HL-60/S4 treated with phorbol 12-myristate 13-acetate at 8.2 ng/mL for 4 days and 3 days (cell line): ENCODE results near the gene ARHGAP11B.
"Not testable (repeated sequence)": the region's sequence is repeated elsewhere in the genome, so short reads cannot be mapped to it uniquely, and the experiment has no call there.

Experiments
- in situ Hi-C: fragments of 300-500 bp; cut with MboI; formaldehyde crosslinking; loops from 2 replicates; pipeline ENCODE4 v1.15.0; 2022; ENCODE audit warnings: low sequenced_read_pairs

The ARHGAP11B gene

DNA sequence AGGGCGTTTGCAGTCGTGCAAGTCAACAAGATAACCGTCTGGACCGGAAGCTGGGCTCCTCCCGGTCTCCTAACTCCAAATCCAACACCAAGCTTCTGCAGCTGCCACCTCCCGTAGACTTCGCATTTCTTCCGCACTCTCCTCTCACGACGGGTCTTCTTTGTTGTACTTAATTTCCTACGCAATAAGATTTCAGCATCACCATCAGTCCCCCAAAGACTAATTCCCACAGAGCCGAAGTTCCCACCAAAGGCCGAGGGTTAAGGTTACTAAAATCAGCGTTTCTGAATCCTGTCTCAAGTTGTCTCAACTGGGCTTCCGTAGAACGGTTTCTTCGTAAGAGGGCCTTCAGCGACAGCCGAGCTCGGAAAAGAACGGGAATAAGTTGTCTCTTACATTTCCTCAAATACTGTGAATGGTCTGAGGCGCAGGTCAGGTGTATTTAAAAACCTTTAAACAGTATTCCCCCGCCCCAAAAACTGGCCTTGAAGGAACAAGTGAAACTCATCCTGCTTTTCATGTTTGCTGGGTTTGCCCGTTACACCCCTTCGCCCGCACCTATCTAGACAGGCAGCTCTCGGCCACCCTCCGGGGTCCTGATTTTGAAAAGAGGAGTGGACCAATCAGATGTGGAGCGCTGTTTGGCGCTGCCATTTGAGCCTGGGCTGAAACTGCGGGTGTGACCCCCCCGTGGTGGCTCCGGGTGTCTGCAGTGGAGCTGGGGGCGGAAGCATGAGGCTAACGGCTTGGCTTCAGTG is at the start of gene ARHGAP11B:
Gene ARHGAP11B (plus strand): TSS at position 693 of the 758 bp plus-strand sequence.
- in situ Hi-C loops = not testable (repeated sequence)

DNA sequence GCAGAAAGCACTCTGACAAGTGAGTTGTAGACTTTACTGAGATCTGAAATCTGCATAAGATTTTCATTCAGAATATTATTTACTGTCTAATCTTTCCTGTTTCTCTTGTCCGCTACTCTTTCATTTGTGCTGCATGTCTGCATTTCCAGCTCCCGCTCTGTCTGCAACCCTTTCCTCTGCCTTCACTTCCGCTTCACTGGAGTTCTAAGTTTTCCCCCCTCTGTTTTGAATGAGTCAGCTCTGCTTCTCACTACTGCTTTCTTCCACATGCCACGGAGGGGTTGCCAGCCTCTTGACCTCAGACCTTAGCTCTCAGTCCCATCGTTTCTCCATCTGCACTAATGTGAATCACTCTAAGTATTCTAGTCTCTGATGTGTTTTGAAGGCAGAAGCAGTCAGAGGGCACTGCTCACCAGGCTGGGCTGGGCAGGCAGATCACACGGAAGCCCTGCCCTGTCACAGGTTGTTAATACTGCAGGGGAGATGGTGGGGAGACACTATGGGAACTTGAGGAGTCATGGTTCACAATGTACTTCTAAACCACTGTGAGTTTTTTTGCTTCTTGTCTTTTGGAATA is 46.4 kb upstream of the ARHGAP11B start:
- in situ Hi-C loops = not testable (repeated sequence)

- in situ Hi-C loops = not testable (repeated sequence)
These were observed 45.2 kb upstream of the ARHGAP11B start for GRCh38 chr15:30580716-30581115.

DNA sequence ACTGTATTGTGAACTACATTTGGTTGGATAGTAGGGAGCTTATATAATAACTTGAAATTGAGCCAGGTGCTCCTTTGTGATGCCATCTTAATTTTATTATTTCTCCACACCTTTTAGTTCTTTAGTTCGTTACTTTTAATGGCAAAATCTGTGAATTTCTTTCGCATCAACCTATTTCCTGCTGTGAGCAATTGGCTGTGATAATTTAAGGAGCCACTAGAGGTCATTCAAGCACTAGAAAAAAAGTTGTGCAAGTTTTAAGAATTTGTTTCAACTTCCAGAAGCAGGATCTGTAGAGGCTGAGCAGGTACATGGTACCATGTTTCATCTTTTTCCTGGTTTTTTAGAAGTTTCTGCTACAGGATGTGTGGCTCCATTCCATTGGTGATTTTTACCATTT is 27.0 kb upstream of the ARHGAP11B start:
- in situ Hi-C loops = not testable (repeated sequence)

DNA sequence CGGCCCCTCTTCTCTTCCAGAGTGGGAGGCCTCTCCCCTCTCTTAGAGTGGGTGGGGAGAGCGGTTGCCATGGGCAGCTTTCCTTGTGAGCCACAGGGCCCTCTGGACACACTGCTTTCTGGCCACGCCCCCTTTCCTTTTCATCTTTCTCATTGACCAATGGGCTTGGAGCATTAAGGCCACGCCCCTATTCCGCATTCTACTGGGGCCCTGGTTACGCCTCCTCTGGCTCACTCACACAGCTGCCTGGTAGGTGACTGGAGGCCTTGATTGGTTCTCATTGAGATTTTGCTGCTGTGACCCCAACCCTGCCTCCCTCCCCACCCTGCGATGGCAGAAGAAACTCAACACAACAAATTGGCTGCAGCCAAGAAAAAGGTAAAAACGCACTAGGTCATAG is 22.1 kb upstream of the ARHGAP11B start, which contains the start of gene GOLGA8H:
Gene GOLGA8H (plus strand): TSS at position 233 of the 400 bp plus-strand sequence. CDS start 98 bp downstream, at position 331.
- in situ Hi-C loops = not testable (repeated sequence)

DNA sequence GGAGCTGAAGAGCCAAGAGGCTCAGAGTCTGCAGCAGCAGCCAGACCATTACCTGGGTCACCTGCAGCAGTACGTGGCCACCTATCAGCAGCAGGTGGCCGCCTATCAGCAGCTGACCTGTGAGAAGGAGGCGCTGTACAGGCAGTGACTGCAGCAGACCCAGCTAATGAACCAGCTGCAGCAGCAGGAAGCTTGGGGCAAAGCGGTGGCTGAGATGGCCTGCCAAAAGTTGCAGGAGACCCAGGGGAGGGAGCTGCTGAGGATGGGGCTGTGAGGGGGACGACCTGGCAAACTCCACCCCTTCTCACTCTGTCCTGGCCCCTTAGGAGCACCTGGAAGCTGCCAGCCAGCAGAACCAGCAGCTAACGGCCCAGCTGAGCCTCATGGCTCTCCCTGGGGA is 13.7 kb upstream of the ARHGAP11B start:
- in situ Hi-C loops = not testable (repeated sequence)

DNA sequence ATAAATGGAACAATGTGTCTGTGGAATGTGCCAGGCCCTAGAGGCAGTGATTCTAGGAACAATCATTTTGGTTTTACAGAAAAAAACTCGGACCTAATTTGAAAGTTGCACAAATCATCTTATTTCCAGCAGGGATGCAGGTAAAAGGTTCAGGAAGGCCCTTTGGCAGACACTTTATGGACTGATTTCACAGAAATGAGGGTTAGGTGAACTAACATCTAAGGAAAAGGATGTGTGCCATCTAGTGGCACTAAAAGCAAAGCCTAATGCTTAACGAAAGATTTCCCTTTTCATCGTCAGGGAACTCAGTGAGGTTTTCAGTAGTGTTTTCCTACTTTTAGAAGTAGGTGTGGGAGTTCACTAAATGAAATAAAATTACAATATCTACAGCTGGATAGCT is 4.6 kb upstream of the ARHGAP11B start:
- in situ Hi-C loops = not testable (repeated sequence)

- in situ Hi-C loops = not testable (repeated sequence)
These were observed 252 bp downstream of the ARHGAP11B start for GRCh38 chr15:30626194-30626565.

- in situ Hi-C loops = not testable (repeated sequence)
These were observed 704 bp downstream of the ARHGAP11B start for GRCh38 chr15:30626632-30627031.

DNA sequence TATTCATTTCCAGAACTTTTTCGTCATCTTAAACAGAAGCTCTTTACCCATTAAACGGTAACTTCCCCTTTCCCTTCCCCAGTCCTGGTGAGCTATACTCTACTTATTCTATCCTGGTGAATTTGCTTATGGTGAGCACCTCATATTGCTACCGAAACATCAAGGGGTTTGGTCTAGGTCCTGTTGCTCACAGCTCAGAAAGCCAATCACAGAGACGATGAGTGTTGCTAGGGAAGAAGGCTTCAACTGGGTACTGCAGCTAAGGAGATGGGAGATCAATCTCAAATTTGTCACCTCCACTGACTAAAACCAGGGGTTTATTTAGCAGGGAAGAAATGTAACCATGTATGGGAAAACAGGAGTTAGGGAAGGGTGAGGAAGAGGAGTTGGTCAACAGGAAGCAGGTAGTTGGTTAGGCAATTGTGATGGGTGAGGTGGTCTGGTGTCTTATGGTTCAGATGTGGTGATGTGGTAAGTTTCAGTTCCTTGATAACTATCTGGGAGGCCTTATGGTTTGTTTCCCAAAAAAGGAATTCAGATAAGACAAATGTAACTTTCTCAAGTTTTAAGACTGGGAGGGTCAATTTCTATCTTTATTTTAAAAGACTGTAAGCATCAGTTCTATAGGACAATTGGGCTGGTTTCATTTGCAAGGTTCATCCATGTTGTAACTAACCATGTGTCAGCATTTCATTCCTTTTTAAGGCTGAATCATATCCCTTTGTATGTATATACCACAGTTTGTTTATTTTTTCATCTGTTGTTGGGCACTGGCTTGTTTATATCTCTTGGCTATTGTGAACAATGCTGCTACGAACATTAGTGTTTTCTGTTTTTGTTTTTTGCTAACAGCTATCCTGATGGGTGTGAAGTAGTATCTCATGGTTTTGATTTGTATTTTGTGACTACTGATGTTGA is 24.3 kb downstream of the ARHGAP11B start:
- in situ Hi-C loops = loop anchor here (25.0 kb wide), 2 partner anchors 537 to 837 kb away; no protein-coding TSS in a partner anchor

- in situ Hi-C loops = loop anchor here (25.0 kb wide), 2 partner anchors 526 to 826 kb away; no protein-coding TSS in a partner anchor
These were observed 35.2 kb downstream of the ARHGAP11B start for GRCh38 chr15:30661154-30661553.

- in situ Hi-C loops = loop anchor here (25.0 kb wide), 2 partner anchors 518 to 818 kb away; no protein-coding TSS in a partner anchor
These were observed 43.7 kb downstream of the ARHGAP11B start for GRCh38 chr15:30669621-30670020.

DNA sequence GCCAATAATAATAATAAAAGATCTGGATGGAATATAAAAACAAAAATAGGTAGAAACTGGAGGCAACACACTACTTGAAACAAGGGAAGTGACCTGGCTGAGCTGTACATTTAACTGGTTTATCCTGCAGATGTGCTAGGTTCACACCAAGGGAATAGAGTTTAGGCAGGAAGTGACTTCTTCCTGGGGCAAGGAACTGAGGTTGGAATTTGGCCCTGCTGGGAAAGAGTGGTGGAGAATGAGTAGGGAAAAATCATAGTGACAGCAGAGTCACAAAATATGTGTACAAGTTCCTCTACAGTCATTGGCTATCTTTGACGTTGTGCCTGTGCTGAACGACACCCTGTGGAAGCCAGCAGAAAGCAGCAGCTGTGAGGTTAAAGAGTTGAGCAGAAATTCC is 44.1 kb downstream of the ARHGAP11B start:
- in situ Hi-C loops = loop anchor here (25.0 kb wide), 2 partner anchors 517 to 817 kb away; no protein-coding TSS in a partner anchor

DNA sequence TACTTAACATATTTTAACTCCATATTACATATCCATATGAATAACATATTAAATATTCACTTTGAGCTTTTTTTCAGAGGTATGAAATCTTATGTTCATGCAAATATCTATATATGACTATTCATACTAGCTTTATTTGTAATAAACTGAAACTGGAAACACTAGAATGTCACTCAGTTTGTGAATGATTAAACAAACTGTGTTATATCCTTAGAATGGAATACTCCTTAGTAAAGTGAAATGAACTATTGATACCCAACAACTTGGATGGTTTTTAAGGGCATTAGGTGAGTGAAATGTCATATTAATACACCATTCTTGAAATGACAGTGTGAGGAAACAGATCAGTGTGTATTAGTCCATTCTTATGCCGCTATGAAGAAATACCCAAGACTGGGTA is 45.4 kb downstream of the ARHGAP11B start:
- in situ Hi-C loops = loop anchor here (25.0 kb wide), 2 partner anchors 516 to 816 kb away; no protein-coding TSS in a partner anchor

DNA sequence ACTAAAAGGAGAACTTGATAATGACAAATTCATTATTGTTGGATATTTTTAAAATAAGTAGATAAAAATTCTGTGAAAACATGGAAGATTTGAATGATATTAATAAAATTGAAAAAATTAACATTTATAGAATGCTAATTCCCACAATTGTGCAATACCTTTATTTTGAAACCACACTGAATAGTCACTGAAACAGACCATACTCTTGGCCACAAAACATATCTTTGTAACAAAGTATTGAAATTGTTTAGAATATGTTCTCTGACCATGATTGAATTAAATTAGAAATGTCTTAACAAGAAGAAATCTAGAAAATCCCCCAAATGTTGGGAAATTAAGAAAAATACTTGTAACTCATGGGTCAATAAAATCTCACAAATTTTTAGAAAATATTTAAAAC is 49.2 kb downstream of the ARHGAP11B start:
- in situ Hi-C loops = no loop called here

DNA sequence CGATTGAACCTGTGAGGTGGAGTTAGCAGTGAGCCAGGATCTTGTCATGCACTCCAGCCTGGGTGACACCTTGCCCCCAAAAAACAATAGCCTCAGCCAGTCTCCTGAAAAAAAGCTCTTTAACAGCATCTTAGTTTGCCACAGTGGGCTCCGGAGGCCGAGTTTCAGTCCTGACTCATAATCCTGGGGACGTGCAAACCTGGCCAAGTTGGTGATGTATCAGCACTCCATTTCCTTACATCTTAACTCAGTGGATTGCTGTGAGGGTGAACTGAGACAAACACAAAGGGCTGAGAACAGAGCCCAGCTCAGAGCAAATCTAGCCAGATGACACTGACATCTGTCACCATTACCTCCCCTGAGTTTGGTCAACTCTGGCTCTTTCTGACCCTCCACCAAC is 50.0 kb downstream of the ARHGAP11B start:
- in situ Hi-C loops = not testable (repeated sequence)

GRCh38 chr15:30680997-30681396 is 55.1 kb downstream of the ARHGAP11B start:
- in situ Hi-C loops = not testable (repeated sequence)

DNA sequence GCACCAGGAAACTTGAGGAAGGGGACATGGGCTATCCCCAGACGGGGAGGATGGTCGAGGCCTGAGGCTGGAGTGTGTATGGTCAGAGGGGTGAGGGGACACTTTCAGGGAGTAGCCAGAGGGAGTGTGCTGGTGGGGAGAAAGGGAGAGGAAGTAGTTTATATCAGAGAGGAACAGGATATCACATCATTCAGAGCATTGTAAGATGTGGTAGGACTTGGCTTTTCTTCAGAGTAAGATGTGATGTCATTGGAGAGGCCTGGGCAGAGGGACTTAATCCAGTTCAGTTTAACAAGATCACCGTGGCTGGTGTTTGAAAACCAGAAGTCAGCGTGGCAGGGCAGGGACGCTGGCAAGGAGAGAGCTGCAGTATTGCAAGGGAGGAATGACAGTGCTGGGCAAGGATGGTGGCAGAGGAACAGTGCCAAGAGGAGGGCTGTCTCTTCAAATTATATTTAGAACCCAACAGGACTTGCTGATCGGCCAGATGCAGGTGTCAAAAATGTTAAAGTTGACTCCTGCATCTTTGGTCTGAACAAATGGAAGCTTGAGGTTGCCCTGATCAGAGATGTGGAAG is 59.9 kb downstream of the ARHGAP11B start:
- in situ Hi-C loops = not testable (repeated sequence)

DNA sequence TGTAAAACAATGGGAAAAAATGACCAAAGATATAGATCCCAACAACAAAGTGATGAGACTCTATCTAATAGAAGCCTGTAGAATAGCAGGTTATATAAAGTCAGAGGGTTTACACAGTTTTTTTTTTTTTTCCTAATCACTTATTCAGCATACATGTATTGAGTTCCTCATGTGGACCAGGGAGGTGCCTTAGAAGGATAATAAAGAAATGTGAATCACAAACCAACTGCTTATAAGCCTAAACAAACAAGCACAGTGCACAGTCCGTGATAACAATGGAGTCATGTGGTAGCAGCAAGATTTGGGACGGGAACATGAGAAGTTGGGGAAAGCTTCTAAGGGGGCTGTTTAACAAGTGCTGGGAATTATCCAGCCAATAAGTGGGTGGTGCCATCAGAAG is 60.7 kb downstream of the ARHGAP11B start:
- in situ Hi-C loops = not testable (repeated sequence)
